HL-60 (cell line): ENCODE results near the gene EPHA4.

Experiments
- DNase-seq, 2 experiments: peaks; one replicate each; pipeline ENCODE4 v3.0.0-alpha.2; 2010 to 2020; ENCODE audit warnings: low read depth in 1 of 2, low spot score in 1 of 2
- H3K27ac ChIP-seq: fragments of 250-450 bp; sonication (Bioruptor Pico); replicated peaks from 2 replicates; pipeline ENCODE4 v1.5.1; 2020; ENCODE audit warnings: mild to moderate bottlenecking, moderate library complexity
- H3K27me3 ChIP-seq: fragments of 250-450 bp; sonication (Bioruptor Pico); 2 replicates; pipeline ENCODE4 v1.5.1; 2021; ENCODE audit warnings: mild to moderate bottlenecking, moderate library complexity; ENCODE audit not compliant: insufficient read depth, poor library complexity, severe bottlenecking
- H3K4me3 ChIP-seq: replicated peaks from 2 replicates; pipeline ENCODE4 v1.5.1; 2011; ENCODE audit warnings: mild to moderate bottlenecking, control low read depth, low read length; ENCODE audit not compliant: insufficient read depth
- CTCF ChIP-seq: IDR thresholded peaks from one replicate; pipeline ENCODE4 v1.5.1; 2011; ENCODE audit warnings: low read length, control low read depth, inconsistent platforms; ENCODE audit not compliant: insufficient read depth
- GABPA ChIP-seq: IDR thresholded peaks from 2 replicates; pipeline ENCODE4 v1.6.1; 2012; ENCODE audit warnings: low read depth
- POLR2AphosphoS5 ChIP-seq: IDR thresholded peaks from 2 replicates; pipeline ENCODE4 v1.6.1; 2012; ENCODE audit warnings: low read depth
- REST ChIP-seq: IDR thresholded peaks from 2 replicates; pipeline ENCODE4 v1.6.1; 2012; ENCODE audit warnings: low read depth; ENCODE audit not compliant: insufficient replicate concordance
- SPI1 ChIP-seq: IDR thresholded peaks from 2 replicates; pipeline ENCODE4 v1.6.1; 2012; ENCODE audit warnings: low read depth, mild to moderate bottlenecking, borderline replicate concordance

The EPHA4 gene

GRCh38 chr2:221581986-221582385 lies 9.9 kb upstream of the EPHA4 start:
- Histone ChIP-seq H3K27ac (no peak overlapping the region), H3K27me3 (peaks cover 5% of the 10 kb centered on the region), H3K4me3 (no peak overlapping the region)
- TF ChIP-seq SPI1 (no peak), POLR2AphosphoS5 (no peak), GABPA (no peak), REST (no peak), CTCF (no peak)
- DNase-seq: no peak

GRCh38 chr2:221574231-221574570 lies 2.1 kb upstream of the EPHA4 start:
- Histone ChIP-seq H3K27ac (no peak overlapping the region), H3K4me3 (no peak overlapping the region), H3K27me3 (peaks cover 47% of the 10 kb centered on the region)
- DNase-seq: no peak
- TF ChIP-seq REST: no peak
- no peak for TF ChIP-seq GABPA
- no peak for TF ChIP-seq POLR2AphosphoS5
- no peak for TF ChIP-seq CTCF
- TF ChIP-seq SPI1: no peak

GRCh38 chr2:221573430-221574230 lies 1.5 kb upstream of the EPHA4 start:
- peak; percentile 22 to 69 for DNase-seq
- TF ChIP-seq CTCF: peak; percentile 44
- no peak for TF ChIP-seq REST
- no peak for TF ChIP-seq POLR2AphosphoS5
- TF ChIP-seq GABPA: no peak
- no peak for TF ChIP-seq SPI1
- no peak overlapping the region for H3K27ac ChIP-seq
- peak overlapping the region; percentile 15 for H3K4me3 ChIP-seq
- peaks cover 48% of the 10 kb centered on the region for H3K27me3 ChIP-seq
